Loucy (cell line): Measurements from ENCODE around the gene DNAH17.

Experiments used
- EZH2phosphoT487 ChIP-seq: fragments of 200-600 bp; IDR thresholded peaks from 2 replicates; pipeline ENCODE4 v1.6.1; 2018; ENCODE audit warnings: antibody characterized with exemption, mild to moderate bottlenecking, moderate library complexity, borderline replicate concordance
- TF ChIP-seq, protein P1 (sequence below): fragments of 200-600 bp; sonication (generic); conservative IDR thresholded peaks from 2 replicates; pipeline ENCODE4 v1.5.1; 2014; ENCODE audit warnings: mild to moderate bottlenecking, antibody characterized with exemption, low read length

DNA sequence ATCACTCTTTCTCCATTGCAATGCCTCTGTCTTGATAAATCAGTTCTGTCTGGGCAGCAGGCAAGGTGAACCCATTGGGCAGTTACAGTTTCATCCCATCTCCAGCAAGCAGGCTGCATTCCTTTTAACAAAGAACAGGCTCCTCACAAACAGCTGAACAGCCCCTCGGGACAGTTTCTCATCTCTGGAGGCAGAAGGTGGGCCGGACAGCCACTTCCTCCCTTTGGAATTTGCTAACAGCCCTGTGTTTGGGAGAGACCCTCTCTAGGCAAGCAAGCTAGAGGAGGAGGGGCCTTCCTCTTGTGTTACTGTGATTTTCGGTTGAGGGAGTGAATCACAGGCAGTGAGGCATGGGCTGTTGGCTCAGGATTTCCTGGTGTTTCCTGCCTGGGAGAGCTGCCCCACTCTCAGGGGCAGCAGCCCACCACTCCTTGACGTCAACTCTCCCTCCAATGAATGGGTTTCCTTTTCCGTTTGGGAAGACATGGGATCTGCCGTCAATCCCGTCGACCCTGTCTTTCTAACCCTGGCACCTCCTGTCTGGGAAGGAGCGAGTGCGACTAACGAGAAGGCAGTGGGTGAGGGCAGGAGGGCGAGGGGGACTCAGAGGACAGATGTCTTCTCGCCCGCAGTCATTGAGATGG is 202.4 kb downstream of the DNAH17 start:
- TF ChIP-seq, protein P1, sequence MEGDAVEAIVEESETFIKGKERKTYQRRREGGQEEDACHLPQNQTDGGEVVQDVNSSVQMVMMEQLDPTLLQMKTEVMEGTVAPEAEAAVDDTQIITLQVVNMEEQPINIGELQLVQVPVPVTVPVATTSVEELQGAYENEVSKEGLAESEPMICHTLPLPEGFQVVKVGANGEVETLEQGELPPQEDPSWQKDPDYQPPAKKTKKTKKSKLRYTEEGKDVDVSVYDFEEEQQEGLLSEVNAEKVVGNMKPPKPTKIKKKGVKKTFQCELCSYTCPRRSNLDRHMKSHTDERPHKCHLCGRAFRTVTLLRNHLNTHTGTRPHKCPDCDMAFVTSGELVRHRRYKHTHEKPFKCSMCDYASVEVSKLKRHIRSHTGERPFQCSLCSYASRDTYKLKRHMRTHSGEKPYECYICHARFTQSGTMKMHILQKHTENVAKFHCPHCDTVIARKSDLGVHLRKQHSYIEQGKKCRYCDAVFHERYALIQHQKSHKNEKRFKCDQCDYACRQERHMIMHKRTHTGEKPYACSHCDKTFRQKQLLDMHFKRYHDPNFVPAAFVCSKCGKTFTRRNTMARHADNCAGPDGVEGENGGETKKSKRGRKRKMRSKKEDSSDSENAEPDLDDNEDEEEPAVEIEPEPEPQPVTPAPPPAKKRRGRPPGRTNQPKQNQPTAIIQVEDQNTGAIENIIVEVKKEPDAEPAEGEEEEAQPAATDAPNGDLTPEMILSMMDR = no peak
- no peak for TF ChIP-seq EZH2phosphoT487
